HG03139 (cell line): ENCODE results near the gene TEDC1.
"Not testable (repeated sequence)": the region's sequence is repeated elsewhere in the genome, so short reads cannot be mapped to it uniquely, and the experiment has no call there.

Experiments
- ATAC-seq: cut with Tn5 transposase; IDR thresholded peaks from one replicate; pipeline ENCODE4 v1.9.1; 2021; ENCODE audit not compliant: unreplicated experiment

TEDC1 gene

DNA sequence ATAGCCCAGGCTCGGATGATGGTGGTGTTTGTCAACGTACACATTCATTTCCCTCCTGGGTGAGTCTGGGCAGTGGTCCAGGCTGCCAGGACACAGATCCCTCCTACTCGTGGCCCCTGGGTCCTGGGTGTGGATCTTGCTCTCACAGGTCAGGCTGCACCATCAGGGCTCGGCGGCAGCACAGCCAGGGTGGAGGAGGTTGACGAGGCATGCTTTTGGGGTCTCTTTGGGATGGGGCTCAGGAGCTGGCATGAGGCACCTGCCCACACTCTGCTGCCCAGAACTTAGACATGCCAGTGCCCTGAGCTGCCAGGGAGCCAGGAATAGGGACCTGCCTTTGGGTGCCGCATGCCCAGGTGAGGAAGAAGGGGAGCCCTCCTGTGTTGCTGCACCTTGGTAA, 45.0 kb downstream of the TEDC1 start:
- ATAC-seq = no peak

DNA sequence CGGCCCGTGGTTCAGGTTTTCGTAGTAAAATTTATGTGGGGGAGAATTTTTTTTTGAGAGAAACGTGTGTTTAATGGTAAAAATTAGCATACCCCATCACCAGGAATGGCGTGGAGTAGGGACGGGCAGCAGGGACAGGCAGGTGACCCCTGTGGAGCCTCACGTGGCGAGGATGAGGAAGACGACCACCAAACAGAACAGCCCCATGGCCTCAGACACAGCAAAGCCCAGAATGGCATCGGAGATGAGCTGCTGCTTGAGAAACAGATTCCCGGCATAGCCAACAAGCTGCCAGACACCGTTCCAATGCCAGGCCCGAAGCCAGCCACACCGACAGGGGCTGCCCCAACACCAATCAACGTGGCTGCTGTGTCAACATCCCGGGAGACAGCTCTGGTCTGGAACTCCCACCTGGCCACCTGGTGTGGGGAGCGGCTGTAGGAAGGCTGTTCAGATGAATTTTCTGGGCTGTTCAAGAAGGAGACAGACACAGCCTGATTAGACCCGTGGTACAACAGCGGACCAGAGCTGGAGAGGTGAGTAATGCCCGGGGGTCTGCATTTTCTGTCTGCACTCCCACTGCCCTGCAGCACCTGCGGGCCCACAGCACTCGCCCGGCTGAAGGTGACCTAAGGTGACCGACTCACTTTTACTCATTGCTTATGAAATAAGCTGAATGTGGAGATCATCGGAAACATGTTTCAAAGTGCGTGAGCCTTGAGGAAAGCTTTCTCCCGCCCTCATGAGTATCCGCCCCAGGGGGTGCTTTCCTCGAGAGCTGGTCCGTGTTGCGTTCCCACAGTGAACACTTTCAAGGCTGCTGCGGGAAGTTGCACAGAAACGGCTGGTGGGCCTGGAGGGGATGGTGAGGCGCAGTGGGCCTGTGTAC, 45.9 kb downstream of the TEDC1 start:
- ATAC-seq = no peak

DNA sequence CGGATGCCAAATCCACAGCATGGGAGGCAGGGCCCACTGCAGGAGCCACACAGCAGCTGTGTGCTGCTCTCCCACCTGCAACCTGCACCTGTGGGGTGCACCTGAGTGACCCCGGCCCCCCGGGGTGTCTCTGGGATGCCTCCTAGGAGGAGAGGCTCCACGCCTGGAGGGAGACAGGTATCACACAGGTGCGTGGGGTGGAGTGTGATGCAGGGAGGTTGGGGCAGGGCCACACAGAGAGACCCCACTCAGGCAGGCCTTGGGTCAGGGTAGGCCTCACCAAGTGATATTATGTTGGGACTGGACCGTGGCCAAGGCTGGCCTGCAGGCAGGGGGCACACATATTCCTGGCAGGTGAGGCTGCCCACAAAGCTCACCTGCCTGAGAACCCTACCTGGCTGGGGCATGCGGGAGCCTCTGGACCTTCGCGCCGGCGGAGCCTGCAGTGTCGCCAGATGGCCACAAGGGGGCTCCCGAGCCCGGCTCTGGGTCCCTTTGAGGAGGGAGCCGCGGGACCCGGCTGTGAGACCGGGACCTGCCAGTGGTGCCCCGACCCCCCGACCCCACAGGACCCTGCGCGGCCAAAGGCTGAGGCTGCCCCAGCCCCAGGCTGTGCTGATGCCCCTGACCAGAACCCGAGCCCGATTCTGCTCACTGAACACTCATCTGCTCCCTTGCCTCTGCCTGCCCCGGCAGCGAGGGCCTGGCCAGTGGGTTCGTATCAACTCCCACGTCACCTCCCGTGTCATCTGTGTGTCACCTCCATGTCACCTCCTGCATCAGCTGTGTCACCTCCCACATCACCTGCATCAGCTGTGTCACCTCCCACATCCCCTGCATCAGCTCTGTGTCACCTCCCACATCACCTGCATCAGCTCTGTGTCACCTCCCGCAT, 46.8 kb downstream of the TEDC1 start:
- ATAC-seq = no peak

DNA sequence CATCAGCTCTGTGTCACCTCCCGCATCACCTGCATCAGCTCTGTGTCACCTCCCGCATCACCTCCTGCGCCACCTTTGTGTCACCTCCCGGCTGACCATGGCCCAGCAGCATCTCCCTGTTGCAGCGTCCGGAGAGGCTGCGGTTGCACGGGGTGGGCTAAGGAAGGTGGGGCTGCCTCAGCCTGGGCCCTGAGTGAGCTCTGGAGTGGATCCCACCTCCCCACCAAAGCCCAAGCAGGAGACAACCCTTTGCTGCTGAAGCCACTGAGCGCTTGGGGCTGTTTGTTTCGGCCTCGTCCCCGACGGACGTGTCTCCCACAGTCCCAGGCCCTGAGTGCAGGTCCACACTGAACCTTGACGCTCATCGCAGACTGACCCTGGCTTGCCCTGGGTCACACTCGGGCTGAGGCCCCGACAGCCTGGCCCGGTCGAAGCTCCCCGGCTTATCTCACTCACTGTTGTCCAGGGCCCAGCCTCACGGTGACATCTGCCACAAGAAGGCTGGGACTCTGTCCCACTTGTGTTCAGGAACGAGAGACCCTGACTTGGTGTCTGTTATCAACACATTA, 47.5 kb downstream of the TEDC1 start:
- no peak for ATAC-seq

DNA sequence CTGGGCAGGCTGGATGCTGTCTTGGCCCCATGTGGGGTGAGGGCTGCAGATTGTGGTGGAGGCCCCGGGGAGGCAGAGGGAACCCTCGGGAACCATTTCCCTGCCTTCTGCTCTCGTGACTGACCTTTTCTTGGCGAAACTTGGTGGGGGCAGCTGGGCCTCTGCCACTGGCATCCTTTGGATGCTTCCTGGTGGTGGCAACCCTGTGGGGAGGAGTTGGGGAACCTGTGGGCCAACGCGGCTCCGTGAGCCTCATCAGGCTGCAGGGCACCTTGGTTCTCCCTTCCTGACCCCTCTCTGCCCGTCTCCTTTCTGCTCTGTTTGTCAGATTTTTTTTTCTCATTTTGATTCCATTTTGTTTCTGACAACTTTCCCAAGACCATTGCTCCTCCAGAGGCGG, 49.8 kb downstream of the TEDC1 start:
- no peak for ATAC-seq

DNA sequence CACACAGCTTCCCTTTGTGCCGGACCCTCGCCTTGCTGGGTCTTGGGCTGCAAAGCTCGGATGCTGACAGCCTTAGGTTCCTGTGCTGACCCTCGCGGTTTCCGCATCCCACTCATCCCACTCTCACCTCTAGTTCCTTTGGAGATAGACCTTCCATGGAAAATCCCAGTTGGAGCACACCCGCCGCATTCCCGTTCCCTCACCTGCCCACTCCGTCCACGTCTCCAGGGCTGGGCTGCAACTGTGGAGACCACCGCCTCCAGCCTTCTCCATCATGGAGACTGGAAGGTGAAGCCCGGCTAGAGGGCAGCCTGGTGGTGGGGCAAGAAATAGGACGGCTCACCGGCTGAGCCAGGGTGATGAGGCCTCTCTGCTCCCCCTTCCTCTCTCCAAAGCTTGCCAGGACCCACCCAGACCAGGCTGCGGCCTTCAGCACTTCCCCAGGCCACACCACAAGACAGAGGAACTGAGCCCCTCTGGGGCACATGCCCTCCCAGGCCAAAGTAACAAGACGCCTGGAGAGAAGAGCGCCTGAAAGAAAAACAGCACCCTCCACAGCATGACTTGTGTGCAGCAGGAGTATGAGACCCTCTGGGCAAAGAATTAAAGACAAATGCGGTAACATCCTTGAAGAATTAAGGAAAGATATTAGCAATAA, 50.3 kb downstream of the TEDC1 start:
- no peak for ATAC-seq

DNA sequence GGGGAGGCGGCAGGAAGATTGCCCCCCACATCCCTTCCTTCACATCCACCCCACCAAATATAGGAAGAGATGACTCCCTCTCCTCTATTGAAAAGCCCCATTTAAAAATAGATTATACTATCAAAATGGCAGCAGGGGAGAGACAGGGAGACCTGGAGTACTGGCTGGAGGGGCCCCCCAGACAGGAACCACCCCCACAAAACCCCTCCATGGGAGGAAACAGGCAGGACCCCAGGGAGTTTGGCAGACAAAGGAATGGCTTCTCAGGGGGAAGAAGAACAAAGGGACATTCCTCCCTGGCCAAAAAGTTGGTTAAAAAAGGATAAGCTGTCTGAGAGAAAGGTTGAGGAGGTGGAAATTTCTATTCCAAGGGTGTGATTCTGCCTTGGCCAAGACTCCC, 54.6 kb downstream of the TEDC1 start:
- not testable (repeated sequence) for ATAC-seq

DNA sequence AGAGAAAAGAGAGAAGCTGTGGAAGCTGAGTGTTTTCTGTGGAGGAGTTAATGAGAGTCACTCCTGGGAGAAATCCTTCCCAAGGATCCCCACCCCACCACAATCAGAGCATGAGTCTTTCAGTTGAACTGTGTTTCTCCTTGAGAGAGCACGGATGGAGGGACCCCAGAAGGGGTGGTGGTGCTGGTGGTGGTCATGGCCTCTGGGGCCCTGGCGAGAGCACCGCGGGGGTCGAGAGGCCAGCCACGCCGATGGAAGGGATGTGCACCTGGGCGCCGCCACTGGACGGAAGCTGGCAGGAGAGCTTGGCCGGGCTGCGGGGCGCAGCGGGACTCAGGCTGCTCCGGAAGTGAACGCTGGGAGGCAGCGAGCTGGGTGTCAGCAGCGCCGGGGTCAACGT, 55.4 kb downstream of the TEDC1 start:
- not testable (repeated sequence) for ATAC-seq

DNA sequence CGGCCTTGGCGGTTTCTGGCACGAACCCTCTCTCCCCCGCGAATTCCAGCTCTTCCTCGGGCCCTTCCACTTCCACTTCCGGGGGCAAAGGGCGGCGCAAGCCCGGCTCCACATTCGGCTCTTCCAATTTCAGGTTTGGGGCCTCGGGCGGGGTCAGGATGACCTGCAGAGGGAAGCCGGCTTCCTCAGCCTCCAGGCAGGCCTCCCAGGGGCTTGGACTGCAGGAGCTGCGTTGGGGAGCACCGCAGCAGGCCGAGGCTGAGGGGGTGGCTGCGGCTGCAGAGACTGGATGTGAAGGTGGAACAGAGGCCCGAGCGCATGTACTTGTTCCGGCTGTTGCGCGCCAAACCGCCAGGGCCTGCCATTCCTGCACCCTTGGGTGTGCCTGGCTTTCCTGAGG, 56.0 kb downstream of the TEDC1 start:
- not testable (repeated sequence) for ATAC-seq

DNA sequence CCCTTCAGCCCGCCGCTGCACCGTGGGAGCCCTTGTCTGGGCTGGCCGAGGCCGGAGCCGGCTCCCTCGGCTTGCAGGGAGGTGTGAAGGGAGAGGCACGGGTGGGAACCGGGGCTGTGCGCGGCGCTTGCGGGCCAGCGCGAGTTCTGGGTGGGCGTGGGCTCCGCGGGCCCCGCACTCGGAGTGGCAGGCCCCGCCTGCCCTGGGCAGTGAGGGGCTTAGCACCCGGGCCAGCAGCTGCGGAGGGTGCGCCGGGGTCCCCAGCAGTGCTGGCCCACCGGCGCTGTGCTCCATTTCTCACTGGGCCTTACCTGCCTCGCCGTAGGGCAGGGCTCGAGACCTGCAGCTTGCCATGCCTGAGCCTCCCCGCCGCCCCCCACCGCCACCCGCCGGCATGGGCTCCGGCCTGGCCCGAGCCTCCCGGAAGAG, 56.7 kb downstream of the TEDC1 start:
- no peak for ATAC-seq
